OCI-LY7 (cell line): ENCODE data around the gene POC1B. TPM values are rescaled to one million over a fixed set of nuclear protein-coding genes. Genes with fewer than 3 reads are reported as not detected.

ENCODE experiments used
- BruUV-seq: library from RNA; stranded (reverse); fragments of 400-500 nt; replicated peaks from 2 replicates; lab custom pipeline; 2021; lab: Mats Ljungman, UMichigan
- CTCF ChIA-PET: fragments of 300-600 bp; sonication (Branson Sonifier 250); formaldehyde crosslinking; loops from one replicate; lab custom pipeline; 2022; ENCODE audit warnings: antibody characterized with exemption; ENCODE audit not compliant: unreplicated experiment; lab: Charles Lee
- POLR2A ChIA-PET: fragments of 300-600 bp; sonication (Branson Sonifier 250); formaldehyde crosslinking; loops from one replicate; lab custom pipeline; 2022; ENCODE audit warnings: antibody characterized with exemption; lab: Charles Lee
- DNase-seq: peaks from one replicate; pipeline ENCODE4 v3.0.0-alpha.2; 2015; ENCODE audit warnings: low spot score
- H2AFZ ChIP-seq: fragments of 200-600 bp; sonication (generic), shearing (Covaris generic); 2 replicates; pipeline ENCODE4 v1.6.1; 2014; ENCODE audit warnings: mild to moderate bottlenecking, antibody characterized with exemption, low read length, moderate library complexity
- H3K27ac ChIP-seq: fragments of 200-600 bp; sonication (generic); 2 replicates; pipeline ENCODE4 v1.5.1; 2014; ENCODE audit warnings: mixed run types, low read depth, mild to moderate bottlenecking, moderate library complexity, low read length, inconsistent platforms; ENCODE audit not compliant: poor library complexity, severe bottlenecking
- H3K36me3 ChIP-seq: fragments of 200-600 bp; sonication (generic); 2 replicates; pipeline ENCODE4 v1.6.1; 2014; ENCODE audit warnings: mild to moderate bottlenecking, antibody characterized with exemption, low read length, moderate library complexity, mixed read lengths; ENCODE audit not compliant: insufficient read depth
- H3K4me1 ChIP-seq: fragments of 200-600 bp; sonication (generic); 2 replicates; pipeline ENCODE4 v1.5.1; 2014; ENCODE audit warnings: mild to moderate bottlenecking, low read length; ENCODE audit not compliant: insufficient read depth, poor library complexity, severe bottlenecking
- H3K4me2 ChIP-seq: fragments of 200-600 bp; sonication (generic); 2 replicates; pipeline ENCODE4 v1.6.1; 2014; ENCODE audit warnings: mild to moderate bottlenecking, low read length
- H3K4me3 ChIP-seq: fragments of 200-600 bp; sonication (generic); 2 replicates; pipeline ENCODE4 v1.5.1; 2014; ENCODE audit warnings: mild to moderate bottlenecking, low read depth, low read length; ENCODE audit not compliant: poor library complexity, severe bottlenecking
- H3K79me2 ChIP-seq: fragments of 200-600 bp; sonication (generic); 2 replicates; pipeline ENCODE4 v1.6.1; 2016; ENCODE audit warnings: low read depth, mild to moderate bottlenecking, low read length, moderate library complexity, mixed read lengths; ENCODE audit not compliant: insufficient read depth
- H3K9me2 ChIP-seq: fragments of 200-600 bp; sonication (generic); 2 replicates; pipeline ENCODE4 v1.6.1; 2016; ENCODE audit warnings: mild to moderate bottlenecking, low read length, mixed read lengths; ENCODE audit not compliant: insufficient read depth
- H3K9me3 ChIP-seq: fragments of 200-600 bp; sonication (generic); 2 replicates; pipeline ENCODE4 v1.6.1; 2014; ENCODE audit warnings: mild to moderate bottlenecking, mixed run types, low read length, mixed read lengths
- H4K20me1 ChIP-seq: fragments of 200-600 bp; sonication (generic); 2 replicates; pipeline ENCODE4 v1.6.1; 2014; ENCODE audit warnings: mild to moderate bottlenecking, antibody characterized with exemption, low read length, moderate library complexity, mixed read lengths; ENCODE audit not compliant: insufficient read depth
- EZH2phosphoT487 ChIP-seq: fragments of 200-600 bp; sonication (generic); IDR thresholded peaks from 2 replicates; pipeline ENCODE4 v1.6.1; 2018; ENCODE audit warnings: low read depth, borderline replicate concordance, mild to moderate bottlenecking, mixed run types, antibody characterized with exemption, low read length, moderate library complexity, mixed read lengths
- intact Hi-C: fragments of 100-400 bp; cut with micrococcal nuclease; formaldehyde crosslinking; loops from one replicate; pipeline ENCODE4 v1.10.0; 2022; ENCODE audit not compliant: unreplicated experiment
- total RNA-seq, 2 experiments: library from RNA; depleted of rRNA in 1 of 2; stranded (reverse); fragments of >200 nt in 1 of 2; shearing (Covaris generic) in 1 of 2; gene quantifications; 2 replicates each; pipeline ENCODE4 v1.2.3, GENCODE V29; 2014 to 2022
- TF ChIP-seq, protein P1 (sequence below): fragments of 200-600 bp; sonication (generic); conservative IDR thresholded peaks from 2 replicates; pipeline ENCODE4 v1.5.1; 2014; ENCODE audit warnings: mild to moderate bottlenecking, antibody characterized with exemption, low read length, moderate library complexity, mixed read lengths

POC1B gene
- total RNA-seq, 2 experiments from 2014 or later = 28.9 to 30.9 TPM

DNA sequence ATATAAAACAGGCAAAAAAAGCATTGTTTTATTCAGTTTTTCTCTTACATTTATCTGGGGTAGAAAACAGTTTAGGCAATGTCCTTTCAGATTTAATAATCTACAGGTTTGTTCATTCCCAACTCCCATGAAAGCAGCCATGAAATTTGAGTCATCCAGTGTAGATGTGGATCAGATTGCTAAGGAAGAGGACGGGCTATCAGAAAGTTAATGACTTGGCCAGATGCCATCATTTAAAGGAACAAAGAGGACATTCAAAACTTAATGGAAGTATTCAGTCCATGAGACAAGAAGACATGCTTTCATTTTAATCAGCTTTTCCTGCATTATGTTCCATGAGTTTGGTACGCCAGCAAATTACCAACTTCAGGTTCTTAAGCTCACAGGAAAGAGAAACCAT lies 31.1 kb upstream of the POC1B start:
- Histone ChIP-seq H3K36me3 (no peaks in the 10 kb centered on the region), H3K4me2 (no peak overlapping the region), H4K20me1 (no peaks in the 10 kb centered on the region), H3K79me2 (no peaks in the 10 kb centered on the region), H3K27ac (no peak overlapping the region), H2AFZ (no peak overlapping the region), H3K4me3 (no peak overlapping the region), H3K9me2 (no peaks in the 10 kb centered on the region), H3K4me1 (no peaks in the 10 kb centered on the region), H3K9me3 (no peaks in the 10 kb centered on the region)
- no TSS peak for BruUV-seq
- TF ChIP-seq, protein P1, sequence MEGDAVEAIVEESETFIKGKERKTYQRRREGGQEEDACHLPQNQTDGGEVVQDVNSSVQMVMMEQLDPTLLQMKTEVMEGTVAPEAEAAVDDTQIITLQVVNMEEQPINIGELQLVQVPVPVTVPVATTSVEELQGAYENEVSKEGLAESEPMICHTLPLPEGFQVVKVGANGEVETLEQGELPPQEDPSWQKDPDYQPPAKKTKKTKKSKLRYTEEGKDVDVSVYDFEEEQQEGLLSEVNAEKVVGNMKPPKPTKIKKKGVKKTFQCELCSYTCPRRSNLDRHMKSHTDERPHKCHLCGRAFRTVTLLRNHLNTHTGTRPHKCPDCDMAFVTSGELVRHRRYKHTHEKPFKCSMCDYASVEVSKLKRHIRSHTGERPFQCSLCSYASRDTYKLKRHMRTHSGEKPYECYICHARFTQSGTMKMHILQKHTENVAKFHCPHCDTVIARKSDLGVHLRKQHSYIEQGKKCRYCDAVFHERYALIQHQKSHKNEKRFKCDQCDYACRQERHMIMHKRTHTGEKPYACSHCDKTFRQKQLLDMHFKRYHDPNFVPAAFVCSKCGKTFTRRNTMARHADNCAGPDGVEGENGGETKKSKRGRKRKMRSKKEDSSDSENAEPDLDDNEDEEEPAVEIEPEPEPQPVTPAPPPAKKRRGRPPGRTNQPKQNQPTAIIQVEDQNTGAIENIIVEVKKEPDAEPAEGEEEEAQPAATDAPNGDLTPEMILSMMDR = no peak
- TF ChIP-seq EZH2phosphoT487 = no peak
- ChIA-PET CTCF (no interaction called here), POLR2A (no interaction called here)
- intact Hi-C loops = no loop called here
- no peak for DNase-seq

DNA sequence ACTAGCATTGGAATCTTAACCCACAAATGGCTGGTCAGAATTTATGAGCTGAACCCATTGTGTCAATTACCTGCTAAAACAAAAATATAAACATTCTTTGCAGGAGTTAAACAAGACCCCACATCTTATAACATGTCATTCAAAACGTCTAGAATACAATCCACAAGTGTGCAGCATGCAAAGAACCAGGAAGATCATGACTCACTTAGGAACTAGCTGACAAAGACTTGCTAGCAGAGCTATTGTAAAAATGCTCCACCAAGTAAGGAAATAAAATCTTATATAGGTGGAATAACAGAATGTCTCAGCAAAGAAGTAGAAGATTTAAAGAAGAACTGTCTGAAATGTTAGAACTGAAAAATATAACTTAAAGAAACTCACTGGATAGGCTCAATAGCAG lies 26.5 kb upstream of the POC1B start:
- H3K79me2 ChIP-seq = no peaks in the 10 kb centered on the region
- intact Hi-C loops = loop anchor here (2.0 kb wide), 1 partner anchor 460 kb away; no protein-coding TSS in a partner anchor
- no peak overlapping the region for H3K27ac ChIP-seq
- CTCF ChIA-PET = no interaction called here
- H3K9me2 ChIP-seq = no peaks in the 10 kb centered on the region
- no peak overlapping the region for H3K4me2 ChIP-seq
- H3K36me3 ChIP-seq = no peaks in the 10 kb centered on the region
- H3K4me1 ChIP-seq = no peaks in the 10 kb centered on the region
- H3K9me3 ChIP-seq = no peaks in the 10 kb centered on the region
- POLR2A ChIA-PET = interaction anchor here (0.8 to 0.9 kb wide), 3 partner anchors 9 to 150 kb away, joined by 3 read pairs; no protein-coding TSS in a partner anchor
- no peaks in the 10 kb centered on the region for H4K20me1 ChIP-seq
- DNase-seq = no peak
- H2AFZ ChIP-seq = no peak overlapping the region
- BruUV-seq = no TSS peak
- H3K4me3 ChIP-seq = no peak overlapping the region
- TF ChIP-seq, protein P1 = no peak
- TF ChIP-seq EZH2phosphoT487 = no peak

DNA sequence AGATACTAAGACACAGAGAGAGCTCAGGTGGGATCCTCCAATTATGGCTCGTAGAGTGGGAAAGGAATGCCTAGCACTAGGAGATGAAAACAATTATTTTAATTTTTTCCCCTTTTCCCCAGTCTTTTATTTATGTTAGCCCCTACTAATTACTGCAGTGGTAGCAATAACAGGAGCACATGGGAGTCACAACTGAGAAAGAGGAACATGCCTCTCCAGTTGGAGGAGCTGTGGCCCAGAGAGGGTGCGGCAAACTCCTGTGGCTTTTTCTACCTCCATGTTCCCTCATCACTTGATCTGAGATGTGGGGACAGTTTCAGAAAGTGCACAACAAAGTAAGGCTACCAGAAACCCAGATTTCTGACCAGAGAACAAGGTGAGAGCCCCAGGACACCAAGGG lies 25.9 kb upstream of the POC1B start:
- ChIA-PET CTCF (no interaction called here), POLR2A (interaction anchor here (0.6 to 0.9 kb wide), 4 partner anchors 9 to 690 kb away, joined by 3 to 5 read pairs (median 4); no protein-coding TSS in a partner anchor)
- Histone ChIP-seq H3K4me3 (no peak overlapping the region), H3K9me3 (no peaks in the 10 kb centered on the region), H3K36me3 (no peaks in the 10 kb centered on the region), H2AFZ (no peak overlapping the region), H3K9me2 (no peaks in the 10 kb centered on the region), H3K79me2 (no peaks in the 10 kb centered on the region), H3K4me1 (no peaks in the 10 kb centered on the region), H3K4me2 (no peak overlapping the region), H3K27ac (no peak overlapping the region), H4K20me1 (no peaks in the 10 kb centered on the region)
- no TSS peak for BruUV-seq
- TF ChIP-seq EZH2phosphoT487 = no peak
- TF ChIP-seq, protein P1 = no peak
- DNase-seq = no peak
- intact Hi-C loops = loop anchor here (2.0 kb wide), 1 partner anchor 461 kb away; no protein-coding TSS in a partner anchor
